GM18858 (cell line): ENCODE measurements around the gene GIN1.
"Not testable (repeated sequence)": the region's sequence is repeated elsewhere in the genome, so short reads cannot be mapped to it uniquely, and the experiment has no call there.

Experiments
- ATAC-seq: cut with Tn5 transposase; IDR thresholded peaks from one replicate; pipeline ENCODE4 v1.9.1; 2021; ENCODE audit not compliant: unreplicated experiment

The GIN1 gene

GRCh38 chr5:103110403-103110802 is 9.5 kb downstream of the GIN1 start:
- ATAC-seq: no peak

- ATAC-seq: no peak
These were observed 10.7 kb downstream of the GIN1 start for GRCh38 chr5:103109277-103109676.

- no peak for ATAC-seq
These were observed 11.9 kb downstream of the GIN1 start for GRCh38 chr5:103108086-103108485.

GRCh38 chr5:103102234-103102633 is 17.7 kb downstream of the GIN1 start:
- ATAC-seq: no peak

GRCh38 chr5:103101079-103101750 is 18.7 kb downstream of the GIN1 start:
- no peak for ATAC-seq

GRCh38 chr5:103098993-103099392 is 20.9 kb downstream of the GIN1 start:
- ATAC-seq: no peak

GRCh38 chr5:103094737-103095136 is 25.2 kb downstream of the GIN1 start:
- no peak for ATAC-seq

GRCh38 chr5:103093727-103094126 is 26.2 kb downstream of the GIN1 start:
- no peak for ATAC-seq

- no peak for ATAC-seq
These were observed 27.3 kb downstream of the GIN1 start for GRCh38 chr5:103092676-103093075.

GRCh38 chr5:103090791-103091190 is 29.1 kb downstream of the GIN1 start:
- no peak for ATAC-seq

- no peak for ATAC-seq
These were observed 30.7 kb downstream of the GIN1 start for GRCh38 chr5:103089272-103089671.

- no peak for ATAC-seq
These were observed 33.4 kb downstream of the GIN1 start for GRCh38 chr5:103086547-103086946.

GRCh38 chr5:103079796-103080195 is 40.1 kb downstream of the GIN1 start:
- ATAC-seq: no peak

- ATAC-seq: no peak
These were observed 44.5 kb downstream of the GIN1 start for GRCh38 chr5:103075442-103075841.

GRCh38 chr5:103073500-103073899 is 46.4 kb downstream of the GIN1 start:
- ATAC-seq: not testable (repeated sequence)

GRCh38 chr5:103066326-103066725 is 53.6 kb downstream of the GIN1 start:
- no peak for ATAC-seq

- no peak for ATAC-seq
These were observed 59.4 kb downstream of the GIN1 start for GRCh38 chr5:103060424-103060954.

GRCh38 chr5:103059525-103059924 is 60.4 kb downstream of the GIN1 start:
- no peak for ATAC-seq

GRCh38 chr5:103057208-103058130 is 62.5 kb downstream of the GIN1 start:
- ATAC-seq: no peak

GRCh38 chr5:103046706-103047105 is 73.2 kb downstream of the GIN1 start:
- not testable (repeated sequence) for ATAC-seq

- peak; percentile 35 for ATAC-seq
These were observed 78.8 kb downstream of the GIN1 start for GRCh38 chr5:103041071-103041676.
